GM23338 (cell line): Measurements from ENCODE around the gene SCML1. TPM values are rescaled to one million over a fixed set of nuclear protein-coding genes. Genes with fewer than 3 reads are reported as not detected.

Experiments used
- ATAC-seq: fragments of 200-7000 bp; cut with Tn5 transposase; 3 replicates; pipeline ENCODE4 v1.9.1; 2020
- DNase-seq: peaks from one replicate; pipeline ENCODE4 v3.0.0-alpha.2; 2015; ENCODE audit warnings: low spot score
- H2AFZ ChIP-seq: fragments of 200-600 bp; sonication (generic); 2 replicates; pipeline ENCODE4 v1.8.0; 2016; ENCODE audit warnings: antibody characterized with exemption, mild to moderate bottlenecking, moderate library complexity
- H3F3A ChIP-seq: fragments of 200-600 bp; sonication (generic); replicated peaks from 2 replicates; pipeline ENCODE4 v1.8.0; 2017; ENCODE audit warnings: antibody characterized with exemption, mixed run types, low read depth
- H3K27ac ChIP-seq: fragments of 200-600 bp; sonication (generic); 2 replicates; pipeline ENCODE4 v1.6.1; 2016; ENCODE audit warnings: low read depth
- H3K27me3 ChIP-seq: fragments of 200-600 bp; sonication (generic); 2 replicates; pipeline ENCODE4 v1.8.0; 2016; ENCODE audit warnings: mild to moderate bottlenecking, mixed run types, moderate library complexity; ENCODE audit not compliant: insufficient read depth
- H3K36me3 ChIP-seq: fragments of 200-600 bp; sonication (generic); 2 replicates; pipeline ENCODE4 v1.8.0; 2016; ENCODE audit warnings: mild to moderate bottlenecking; ENCODE audit not compliant: insufficient read depth
- H3K4me1 ChIP-seq: fragments of 200-600 bp; sonication (generic); 2 replicates; pipeline ENCODE4 v1.8.0; 2016; ENCODE audit warnings: mild to moderate bottlenecking, moderate library complexity; ENCODE audit not compliant: insufficient read depth
- H3K4me2 ChIP-seq: fragments of 200-600 bp; sonication (generic); 2 replicates; pipeline ENCODE4 v1.7.1; 2017; ENCODE audit warnings: mixed run types
- H3K4me3 ChIP-seq: fragments of 200-600 bp; sonication (generic); 2 replicates; pipeline ENCODE4 v1.6.1; 2016; ENCODE audit warnings: mixed run types
- H3K79me2 ChIP-seq: fragments of 200-600 bp; sonication (generic); replicated peaks from 2 replicates; pipeline ENCODE4 v1.8.0; 2017; ENCODE audit warnings: mild to moderate bottlenecking; ENCODE audit not compliant: insufficient read depth
- H3K9me2 ChIP-seq: fragments of 200-600 bp; sonication (generic); 2 replicates; pipeline ENCODE4 v1.8.0; 2017; ENCODE audit not compliant: insufficient read depth
- H4K20me1 ChIP-seq: fragments of 200-600 bp; sonication (generic); replicated peaks from 2 replicates; pipeline ENCODE4 v1.8.0; 2017; ENCODE audit warnings: mild to moderate bottlenecking; ENCODE audit not compliant: insufficient read depth
- H3K27ac Mint-ChIP-seq: 2 replicates; pipeline ENCODE4 v1.8.0; 2020; ENCODE audit warnings: inconsistent platforms, mild to moderate bottlenecking, moderate library complexity, mixed read lengths
- H3K27me3 Mint-ChIP-seq: 3 replicates; pipeline ENCODE4 v1.8.0; 2022; ENCODE audit warnings: low read depth, mild to moderate bottlenecking, moderate library complexity, mixed read lengths, inconsistent platforms; ENCODE audit not compliant: insufficient read depth, poor library complexity
- H3K36me3 Mint-ChIP-seq: 3 replicates; pipeline ENCODE4 v1.8.0; 2021; ENCODE audit warnings: low read depth, mild to moderate bottlenecking, inconsistent platforms, moderate library complexity, mixed read lengths
- H3K4me1 Mint-ChIP-seq: 3 replicates; pipeline ENCODE4 v1.8.0; 2020; ENCODE audit warnings: mild to moderate bottlenecking, inconsistent platforms, mixed read lengths
- H3K4me3 Mint-ChIP-seq: 3 replicates; pipeline ENCODE4 v1.8.0; 2021; ENCODE audit warnings: moderate library complexity, mild to moderate bottlenecking, inconsistent platforms, mixed read lengths
- H3K9me3 Mint-ChIP-seq: 3 replicates; pipeline ENCODE4 v1.8.0; 2020; ENCODE audit warnings: moderate library complexity, mild to moderate bottlenecking, inconsistent platforms, mixed read lengths
- EZH2phosphoT487 ChIP-seq: fragments of 200-600 bp; sonication (generic); IDR thresholded peaks from one replicate; pipeline ENCODE4 v1.8.1; 2018; ENCODE audit warnings: antibody characterized with exemption; ENCODE audit not compliant: unreplicated experiment
- JUNB ChIP-seq: IDR thresholded peaks from one replicate; pipeline ENCODE4 v1.6.1; 2016; ENCODE audit warnings: antibody characterized with exemption; ENCODE audit not compliant: unreplicated experiment
- NANOG ChIP-seq: IDR thresholded peaks from 2 replicates; pipeline ENCODE4 v1.6.1; 2016; ENCODE audit warnings: antibody characterized with exemption, borderline replicate concordance
- ZNF462 ChIP-seq: fragments of 250-450 bp; sonication (Bioruptor Pico); IDR thresholded peaks from 2 replicates; pipeline ENCODE4 v1.5.0; 2020; ENCODE audit warnings: mild to moderate bottlenecking, moderate library complexity
- polyA plus RNA-seq: library from polyadenylated mRNA; unstranded; fragments of >200 nt; fragmentation: Nextera tagmentation; extraction: Ambion mirVana; gene quantifications from 2 replicates; pipeline ENCODE4 v1.2.1, GENCODE V29; 2016
- total RNA-seq: library from RNA; depleted of rRNA; stranded (reverse); fragments of >200 nt; shearing (Covaris generic); gene quantifications from 2 replicates; pipeline ENCODE4 v1.2.3, GENCODE V29; 2014; rRNA removed

Gene SCML1
- total and polyA plus RNA-seq, 2 experiments from 2014 or later: 5.4 to 6.4 TPM

DNA sequence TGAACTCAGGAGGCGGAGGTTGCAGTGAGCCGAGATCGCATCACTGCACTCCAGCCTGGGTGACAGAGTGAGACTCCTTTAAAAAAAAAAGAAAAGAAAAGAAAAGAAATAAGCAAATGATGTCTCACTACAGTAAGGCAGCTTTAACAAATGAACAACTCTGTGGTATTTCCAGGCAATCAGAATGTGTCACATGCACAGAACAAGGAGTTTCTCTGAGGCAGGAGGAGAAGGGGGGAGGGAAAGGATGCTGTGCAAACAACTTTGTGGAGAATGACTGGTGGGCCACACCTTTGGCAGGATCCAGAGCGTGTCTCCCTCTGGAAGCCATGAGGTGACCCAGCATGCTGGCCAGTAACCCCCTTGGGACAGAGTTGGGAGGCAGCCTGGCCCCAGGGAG lies 66.2 kb downstream of the SCML1 start:
- no peaks in the 10 kb centered on the region for H3K79me2 ChIP-seq
- H2AFZ ChIP-seq: no peak overlapping the region
- H3K4me3 ChIP-seq: no peak overlapping the region
- no peak overlapping the region for H3K27ac Mint-ChIP-seq
- H3K27me3 ChIP-seq: no peaks in the 10 kb centered on the region
- DNase-seq: no peak
- no peak overlapping the region for H3K27ac ChIP-seq
- H3K27me3 Mint-ChIP-seq: peaks cover 4% of the 10 kb centered on the region
- TF ChIP-seq ZNF462 (CRISPR knock-in tag): no peak
- no peak for TF ChIP-seq NANOG
- no peak for TF ChIP-seq EZH2phosphoT487
- no peak for TF ChIP-seq JUNB
- no peaks in the 10 kb centered on the region for H3K36me3 Mint-ChIP-seq
- H3K4me2 ChIP-seq: no peak overlapping the region
- H3K9me3 Mint-ChIP-seq: no peaks in the 10 kb centered on the region
- ATAC-seq: no peak
- no peaks in the 10 kb centered on the region for H3K36me3 ChIP-seq
- H4K20me1 ChIP-seq: no peaks in the 10 kb centered on the region
- H3K4me3 Mint-ChIP-seq: no peak overlapping the region
- no peaks in the 10 kb centered on the region for H3K4me1 Mint-ChIP-seq
- no peaks in the 10 kb centered on the region for H3F3A ChIP-seq
- no peaks in the 10 kb centered on the region for H3K9me2 ChIP-seq
- H3K4me1 ChIP-seq: no peaks in the 10 kb centered on the region

Other genes starting within 250 kb of the SCML1 start
- gene RAI2, start 123.8 kb downstream of the SCML1 start, total RNA-seq: 0.83 and 1.4 TPM in 2 replicates
- 0.99 and 1.5 TPM in 2 replicates for gene RAI2, start 123.8 kb downstream of the SCML1 start, polyA plus RNA-seq